OCI-LY1 (cell line): ENCODE data around the gene BIRC5.

Experiments used
- H2AFZ ChIP-seq: fragments of 200-600 bp; sonication (generic), shearing (Covaris generic); 2 replicates; pipeline ENCODE4 v1.6.0; 2014; ENCODE audit warnings: antibody characterized with exemption, mild to moderate bottlenecking, low read length
- H3F3A ChIP-seq: fragments of 200-600 bp; sonication (generic), shearing (Covaris generic); 2 replicates; pipeline ENCODE4 v1.6.0; 2014; ENCODE audit warnings: mild to moderate bottlenecking, antibody characterized with exemption, low read length, moderate library complexity; ENCODE audit not compliant: insufficient read depth
- H3K27ac ChIP-seq: fragments of 200-600 bp; sonication (generic); 2 replicates; pipeline ENCODE4 v1.5.1; 2014; ENCODE audit warnings: low read length, mixed run types, mild to moderate bottlenecking, low read depth; ENCODE audit not compliant: poor library complexity, severe bottlenecking
- H3K27me3 ChIP-seq: fragments of 200-600 bp; sonication (generic); 2 replicates; pipeline ENCODE4 v1.6.0; 2014; ENCODE audit warnings: antibody characterized with exemption, mild to moderate bottlenecking, low read length, moderate library complexity; ENCODE audit not compliant: insufficient read depth
- H3K36me3 ChIP-seq: fragments of 200-600 bp; sonication (generic); 2 replicates; pipeline ENCODE4 v1.6.1; 2014; ENCODE audit warnings: mild to moderate bottlenecking, antibody characterized with exemption, low read length, moderate library complexity, mixed read lengths; ENCODE audit not compliant: insufficient read depth
- H3K4me1 ChIP-seq: fragments of 200-600 bp; sonication (generic); 2 replicates; pipeline ENCODE4 v1.5.1; 2014; ENCODE audit warnings: mild to moderate bottlenecking, low read length, moderate library complexity; ENCODE audit not compliant: insufficient read depth, severe bottlenecking
- H3K4me2 ChIP-seq: fragments of 200-600 bp; sonication (generic), shearing (Covaris generic); 2 replicates; pipeline ENCODE4 v1.6.1; 2014; ENCODE audit warnings: low read length
- H3K4me3 ChIP-seq: fragments of 200-600 bp; sonication (generic); 2 replicates; pipeline ENCODE4 v1.5.1; 2014; ENCODE audit warnings: low read length, low read depth, mild to moderate bottlenecking, mixed read lengths; ENCODE audit not compliant: poor library complexity, severe bottlenecking
- H3K79me2 ChIP-seq: fragments of 200-600 bp; shearing (Covaris generic); 2 replicates; pipeline ENCODE4 v1.6.1; 2016; ENCODE audit warnings: mixed run types, low read length, mixed read lengths; ENCODE audit not compliant: insufficient read depth
- H3K9ac ChIP-seq: fragments of 200-600 bp; sonication (generic), shearing (Covaris generic); 2 replicates; pipeline ENCODE4 v1.6.1; 2014; ENCODE audit warnings: mild to moderate bottlenecking, low read length, mixed read lengths
- H3K9me2 ChIP-seq: fragments of 200-600 bp; sonication (generic), shearing (Covaris generic); 2 replicates; pipeline ENCODE4 v1.6.1; 2014; ENCODE audit warnings: low read depth, mild to moderate bottlenecking, low read length, mixed read lengths
- H3K9me3 ChIP-seq: fragments of 200-600 bp; shearing (Covaris generic); 2 replicates; pipeline ENCODE4 v1.6.1; 2014; ENCODE audit warnings: low read length, mixed read lengths
- H4K20me1 ChIP-seq: fragments of 200-600 bp; sonication (generic), shearing (Covaris generic); 2 replicates; pipeline ENCODE4 v1.6.0; 2016; ENCODE audit warnings: mild to moderate bottlenecking, low read length; ENCODE audit not compliant: insufficient read depth
- CTCF ChIP-seq: fragments of 200-600 bp; sonication (generic), shearing (Covaris generic); IDR thresholded peaks from 2 replicates; pipeline ENCODE4 v1.5.1; 2017; ENCODE audit warnings: mild to moderate bottlenecking, antibody characterized with exemption, low read length, moderate library complexity, mixed read lengths
- EZH2 ChIP-seq: fragments of 200-600 bp; sonication (generic), shearing (Covaris generic); IDR thresholded peaks from 2 replicates; pipeline ENCODE4 v1.8.0; 2017; ENCODE audit warnings: borderline replicate concordance, mixed run types, mild to moderate bottlenecking, antibody characterized with exemption, low read length, moderate library complexity, mixed read lengths

The BIRC5 gene

GRCh38 chr17:78214016-78214705 is at the start of gene BIRC5:
TSS of gene BIRC5 (plus strand) at chr17:78214253. CDS start at chr17:78214317, 64 bp downstream.
- peak within 1 kb of the TSS; percentile 96 for H3K9ac ChIP-seq
- peaks cover 16% of the 10 kb centered on the region for H3K79me2 ChIP-seq
- H3K4me1 ChIP-seq: peaks cover 14% of the 10 kb centered on the region
- peak within 1 kb of the TSS; percentile 91 for H3K4me3 ChIP-seq
- no peak within 1 kb of the TSS for H2AFZ ChIP-seq
- H3K27me3 ChIP-seq: no peaks in the 10 kb centered on the region
- no peaks in the 10 kb centered on the region for H4K20me1 ChIP-seq
- H3K4me2 ChIP-seq: peak within 1 kb of the TSS; percentile 95
- no peaks in the 10 kb centered on the region for H3K9me3 ChIP-seq
- H3K36me3 ChIP-seq: peaks cover 25% of the 10 kb centered on the region
- H3K9me2 ChIP-seq: no peaks in the 10 kb centered on the region
- no peaks in the 10 kb centered on the region for H3F3A ChIP-seq
- TF ChIP-seq EZH2: no peak
- TF ChIP-seq CTCF: no peak
- peak within 1 kb of the TSS; percentile 72 for H3K27ac ChIP-seq

- Histone ChIP-seq H3K4me3 (no peak overlapping the region), H3K27ac (no peak overlapping the region), H3K36me3 (no peaks in the 10 kb centered on the region), H4K20me1 (no peaks in the 10 kb centered on the region), H3F3A (no peaks in the 10 kb centered on the region), H3K79me2 (no peaks in the 10 kb centered on the region), H3K4me1 (peaks cover 33% of the 10 kb centered on the region), H3K9me3 (no peaks in the 10 kb centered on the region), H3K9me2 (no peaks in the 10 kb centered on the region), H2AFZ (no peak overlapping the region), H3K4me2 (no peak overlapping the region), H3K9ac (no peak overlapping the region), H3K27me3 (no peaks in the 10 kb centered on the region)
- TF ChIP-seq CTCF (no peak), EZH2 (no peak)
Measured at GRCh38 chr17:78164748-78165607, 49.1 kb upstream of the BIRC5 start.

GRCh38 chr17:78166416-78166815 is 47.6 kb upstream of the BIRC5 start:
- Histone ChIP-seq H3K79me2 (no peaks in the 10 kb centered on the region), H3K4me2 (no peak overlapping the region; the same call in 1 of the 2 replicates), H4K20me1 (no peaks in the 10 kb centered on the region), H3K27me3 (no peaks in the 10 kb centered on the region), H3K9me3 (no peaks in the 10 kb centered on the region), H3K4me3 (no peak overlapping the region), H2AFZ (no peak overlapping the region), H3K36me3 (peaks cover 8% of the 10 kb centered on the region; the same call in 1 of the 2 replicates), H3K4me1 (peaks cover 42% of the 10 kb centered on the region), H3K9ac (no peak overlapping the region), H3F3A (no peaks in the 10 kb centered on the region), H3K27ac (no peak overlapping the region), H3K9me2 (no peaks in the 10 kb centered on the region)
- TF ChIP-seq CTCF: no peak
- TF ChIP-seq EZH2: no peak
